NCI-H146 (cell line): ENCODE measurements around the gene SKAP1.
A peak's percentile ranks its signal among the peaks of the same experiment; 100 is the strongest.

Source experiments
- DNase-seq: peaks from one replicate; lab custom pipeline; 2025; lab: John Stamatoyannopoulos, UW

Gene SKAP1

DNA sequence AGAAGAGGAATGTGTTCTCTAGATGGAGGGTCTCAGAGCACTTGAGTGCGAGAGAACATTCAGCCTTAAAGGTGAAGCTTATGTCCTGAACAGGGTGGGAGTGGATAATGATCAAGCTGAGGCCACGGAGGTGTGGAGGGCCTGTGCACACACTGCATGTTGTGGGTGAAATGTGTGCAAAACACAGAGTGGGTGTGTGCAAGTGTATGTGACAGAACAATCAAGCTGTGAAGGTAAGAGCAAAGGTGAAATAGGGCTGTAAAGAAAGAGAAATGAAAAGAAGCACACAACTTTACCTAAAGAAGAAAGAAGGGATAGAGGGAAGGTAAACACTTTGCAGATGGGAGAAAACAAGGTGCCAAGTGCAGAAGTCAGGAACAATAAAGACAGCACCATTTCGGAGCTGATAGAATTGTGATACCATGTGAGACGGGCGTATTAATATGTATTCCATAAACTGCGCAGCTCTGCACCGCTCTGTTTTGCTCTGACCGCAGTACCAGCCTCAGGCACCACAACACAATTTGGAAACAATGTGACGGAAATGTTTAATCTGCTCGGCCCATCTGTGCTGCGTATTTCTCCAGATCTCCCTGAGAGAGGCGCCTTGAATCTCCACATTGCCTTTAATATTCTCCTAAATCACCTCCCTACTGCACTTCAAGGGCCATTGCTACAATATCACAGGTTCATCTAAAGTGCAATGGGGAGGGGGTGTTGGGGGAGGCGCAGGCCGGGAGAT, 281.8 kb downstream of the SKAP1 start:
- peak; percentile 40 for DNase-seq

DNA sequence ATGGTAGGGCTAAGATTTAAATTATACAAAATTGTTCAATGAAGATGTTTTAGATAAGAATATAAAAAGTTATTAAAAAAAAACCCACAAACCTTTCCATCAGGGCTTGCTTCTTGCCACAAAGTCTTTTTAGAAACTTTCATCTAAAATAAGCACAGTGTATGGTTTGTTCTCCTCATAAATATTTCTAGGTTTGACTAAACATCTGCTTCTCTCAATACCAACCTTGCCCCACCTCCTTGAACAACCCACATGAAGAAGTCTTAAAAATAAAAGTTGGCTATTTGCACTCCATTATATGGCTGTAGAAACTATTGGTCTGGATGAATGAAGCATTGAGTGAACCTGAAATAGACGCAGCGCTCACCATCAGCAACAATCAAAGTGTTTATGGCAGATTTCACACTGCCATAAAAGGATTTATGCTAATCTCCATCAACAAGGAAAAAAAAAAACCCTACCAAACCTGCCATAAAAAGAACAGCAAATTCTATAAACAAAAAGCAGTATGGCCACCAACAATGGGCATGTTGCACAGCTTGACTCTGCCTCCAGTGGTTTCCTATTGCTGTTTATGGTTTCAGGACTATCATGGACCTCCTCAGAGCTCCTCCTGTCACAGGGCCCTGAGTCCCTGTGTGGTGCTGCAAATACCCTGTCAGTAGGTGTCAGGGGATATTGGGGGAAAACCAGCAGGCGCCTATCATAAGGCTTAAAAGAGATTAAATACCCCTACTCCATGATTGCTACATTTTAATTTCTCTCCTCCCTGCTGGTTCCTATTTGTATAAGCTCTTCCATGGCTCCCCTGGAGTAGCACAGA, 284.8 kb downstream of the SKAP1 start:
- peak; percentile 30 for DNase-seq

DNA sequence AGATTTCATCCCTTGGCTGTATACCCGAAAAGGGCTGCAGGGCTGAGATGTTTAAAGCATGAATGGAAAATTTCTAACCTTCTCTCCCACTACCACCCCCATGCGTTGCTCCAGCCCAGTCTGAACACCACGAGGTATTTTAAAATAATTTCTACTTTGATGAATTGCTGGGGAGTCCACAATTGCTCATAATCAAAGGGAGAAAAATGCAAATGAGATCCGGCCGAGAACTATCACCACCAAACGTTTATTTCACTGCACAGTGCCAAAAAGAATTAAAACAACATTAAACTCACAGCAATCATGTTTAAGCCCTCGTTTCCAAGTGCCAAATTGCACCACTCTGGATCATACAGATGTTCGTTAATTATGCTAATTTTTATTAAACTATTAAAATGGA, 285.8 kb downstream of the SKAP1 start:
- no peak for DNase-seq

DNA sequence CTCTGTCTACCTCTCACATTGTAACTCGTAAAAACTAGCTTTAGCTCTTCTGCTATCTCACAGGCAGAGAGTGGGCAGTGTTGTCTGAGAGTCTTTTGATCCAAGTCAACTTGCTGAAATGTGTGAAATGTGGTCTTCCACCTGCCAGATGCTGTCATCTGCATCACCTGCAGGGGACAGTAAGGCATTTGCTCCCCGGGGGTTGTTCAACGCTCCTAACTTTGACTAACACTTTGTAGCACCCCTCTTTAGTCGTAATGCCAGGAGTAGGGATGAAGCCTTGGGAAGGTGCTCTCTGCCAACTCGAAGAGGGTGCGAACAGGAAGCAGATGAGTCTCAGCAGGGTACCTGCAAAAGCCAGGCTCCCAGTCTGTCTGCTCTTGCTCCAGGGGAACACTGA, 286.4 kb downstream of the SKAP1 start:
- DNase-seq = peak; percentile 54

DNA sequence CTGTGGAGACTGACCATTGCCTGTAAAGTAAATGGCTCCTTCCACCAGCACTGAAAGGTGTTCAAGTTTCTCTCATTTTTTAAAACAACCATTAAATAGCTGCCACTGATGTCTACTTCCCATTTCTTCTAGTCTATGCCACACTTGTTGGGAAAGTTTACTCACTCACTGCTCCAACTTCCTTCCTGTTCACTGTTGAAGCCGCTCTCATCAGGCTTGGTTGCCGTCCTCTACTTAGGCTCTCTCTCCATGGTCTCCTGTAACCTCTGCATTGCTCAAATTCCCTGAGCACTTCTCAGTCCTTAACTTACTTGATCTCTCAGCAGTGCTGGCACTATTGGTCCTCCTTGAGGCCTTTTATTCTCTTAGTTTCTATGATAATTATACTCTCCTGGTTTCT, 290.1 kb downstream of the SKAP1 start:
- DNase-seq = no peak

DNA sequence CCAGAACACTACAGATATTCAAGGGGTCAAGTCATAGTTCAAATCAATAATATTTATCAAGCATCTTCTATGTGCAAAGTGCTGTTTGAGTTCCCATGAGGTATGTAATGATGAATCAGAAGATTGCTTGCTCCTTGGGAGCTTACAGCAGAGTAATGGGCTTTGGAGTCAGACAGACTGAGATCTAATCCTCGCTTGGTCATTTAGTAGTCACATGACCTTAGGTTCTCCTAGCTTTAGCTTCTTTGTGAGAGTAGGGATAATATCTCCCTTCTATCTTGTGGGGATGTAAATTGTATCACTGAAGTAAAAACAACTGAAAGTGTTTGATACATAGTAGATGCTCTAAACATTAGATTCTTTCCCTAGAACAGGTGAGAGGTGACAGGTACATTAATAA, 292.4 kb downstream of the SKAP1 start:
- no peak for DNase-seq

DNA sequence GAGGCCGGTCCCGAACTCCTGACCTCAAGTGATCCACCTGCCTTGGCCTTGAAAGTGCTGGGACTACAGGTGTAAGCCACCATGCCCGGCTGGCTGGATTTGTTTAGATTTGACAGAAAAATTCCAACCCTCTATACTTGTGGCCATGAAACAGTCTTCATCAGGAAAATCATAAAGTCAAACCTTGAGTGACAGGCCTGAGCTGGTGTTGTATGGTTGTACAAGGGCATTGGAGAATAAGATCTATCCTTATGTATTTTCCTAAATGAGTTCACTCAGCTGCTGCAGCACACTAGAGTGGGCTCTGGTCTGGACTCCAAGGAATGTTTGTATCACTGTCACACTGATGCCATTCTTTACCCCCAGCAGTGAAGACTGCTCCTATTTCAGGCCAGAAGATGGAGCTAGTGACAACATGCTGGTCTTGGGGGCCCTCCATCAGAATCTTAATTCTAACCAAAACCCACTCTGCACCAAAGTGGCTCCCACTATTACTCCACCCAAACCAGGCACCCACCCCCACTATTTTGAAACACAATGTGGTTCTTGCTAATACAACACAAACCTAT, 295.0 kb downstream of the SKAP1 start:
- no peak for DNase-seq

DNA sequence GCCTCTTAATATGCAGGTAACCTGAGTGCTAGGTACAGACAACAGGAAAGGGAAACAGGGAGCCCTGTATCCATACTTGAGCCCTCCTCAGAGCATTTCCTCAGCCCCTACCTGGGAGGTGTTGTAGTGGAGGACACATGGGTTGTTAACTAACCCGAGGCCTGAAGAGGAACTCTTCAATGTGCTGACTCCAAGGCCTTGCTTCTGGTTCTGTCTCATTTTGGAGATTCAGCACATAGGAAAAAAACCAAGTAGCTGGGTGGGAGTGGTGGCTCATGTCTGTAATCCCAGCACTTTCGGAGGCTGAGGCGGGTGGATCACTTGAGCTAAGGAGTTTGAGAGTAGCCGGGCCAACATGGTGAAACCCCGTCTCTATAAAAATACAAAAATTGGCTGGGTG, 297.6 kb downstream of the SKAP1 start:
- DNase-seq = no peak

DNA sequence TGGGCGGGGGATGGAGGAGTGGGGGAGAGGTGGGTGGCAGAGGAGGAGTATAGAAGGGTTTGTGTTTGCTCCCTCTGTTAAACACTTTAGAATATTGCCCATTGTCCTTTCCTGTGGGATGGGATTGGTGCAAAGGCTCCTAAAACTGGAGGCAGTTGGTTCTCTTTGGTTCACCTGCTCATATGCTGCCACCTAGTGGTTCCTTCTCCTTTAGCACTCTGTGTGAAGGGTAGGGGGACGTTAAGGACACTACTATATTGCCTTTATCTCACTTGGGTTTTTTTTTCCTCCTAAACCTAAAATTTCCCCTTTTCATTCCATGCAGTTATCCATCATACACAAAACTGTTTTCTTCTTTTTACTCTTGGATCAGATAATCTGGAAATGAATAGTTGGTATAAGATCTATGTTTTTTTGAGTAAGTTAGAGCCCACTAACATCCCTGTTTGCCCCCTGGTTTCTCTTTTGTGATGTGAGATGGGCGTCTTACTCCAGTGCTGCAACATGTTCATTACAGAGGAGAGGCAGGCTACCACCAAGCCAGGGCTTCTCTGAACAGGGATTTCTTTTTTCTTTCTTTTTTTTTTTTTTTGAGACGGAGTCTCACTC, 298.7 kb downstream of the SKAP1 start:
- peak; percentile 61 for DNase-seq

DNA sequence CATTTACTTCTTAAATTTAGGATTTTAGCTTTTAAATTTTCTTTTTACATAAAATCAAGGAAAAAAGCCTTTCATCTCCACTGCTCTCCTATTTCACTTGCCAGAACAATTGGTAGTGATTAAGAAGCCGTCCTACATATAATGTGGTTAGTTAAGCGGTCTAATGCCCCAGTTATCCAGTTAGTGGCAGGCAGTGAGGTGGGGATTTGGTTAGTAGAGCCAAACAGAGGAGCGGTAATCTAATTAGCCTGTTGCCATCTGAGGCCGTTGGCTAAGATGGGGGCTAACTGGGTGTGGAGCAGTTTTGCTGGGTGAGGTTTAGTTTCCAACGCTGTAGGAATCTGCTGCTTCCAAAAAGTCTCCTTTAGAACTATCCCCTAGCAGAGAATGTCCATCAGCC, 300.0 kb downstream of the SKAP1 start:
- DNase-seq = no peak

DNA sequence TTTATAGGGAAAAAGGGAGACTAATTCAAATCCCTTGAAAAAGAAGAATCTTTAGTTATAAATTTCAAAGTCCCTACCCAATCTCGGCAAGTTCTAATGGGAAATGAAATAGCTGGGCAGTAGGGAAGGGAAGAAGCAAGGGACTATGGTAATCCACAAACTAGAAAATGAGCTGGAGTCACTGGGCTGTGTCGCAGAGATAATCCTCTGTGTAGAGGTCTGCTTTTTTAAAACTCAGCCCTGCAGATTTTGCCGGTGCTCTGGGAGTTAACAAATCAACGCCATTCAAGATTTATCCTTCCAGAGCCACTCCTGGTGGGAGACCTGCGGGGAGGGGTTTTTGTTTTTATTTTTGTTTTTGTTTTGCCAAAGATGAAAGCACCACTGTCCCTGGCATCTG, 301.6 kb downstream of the SKAP1 start:
- no peak for DNase-seq

DNA sequence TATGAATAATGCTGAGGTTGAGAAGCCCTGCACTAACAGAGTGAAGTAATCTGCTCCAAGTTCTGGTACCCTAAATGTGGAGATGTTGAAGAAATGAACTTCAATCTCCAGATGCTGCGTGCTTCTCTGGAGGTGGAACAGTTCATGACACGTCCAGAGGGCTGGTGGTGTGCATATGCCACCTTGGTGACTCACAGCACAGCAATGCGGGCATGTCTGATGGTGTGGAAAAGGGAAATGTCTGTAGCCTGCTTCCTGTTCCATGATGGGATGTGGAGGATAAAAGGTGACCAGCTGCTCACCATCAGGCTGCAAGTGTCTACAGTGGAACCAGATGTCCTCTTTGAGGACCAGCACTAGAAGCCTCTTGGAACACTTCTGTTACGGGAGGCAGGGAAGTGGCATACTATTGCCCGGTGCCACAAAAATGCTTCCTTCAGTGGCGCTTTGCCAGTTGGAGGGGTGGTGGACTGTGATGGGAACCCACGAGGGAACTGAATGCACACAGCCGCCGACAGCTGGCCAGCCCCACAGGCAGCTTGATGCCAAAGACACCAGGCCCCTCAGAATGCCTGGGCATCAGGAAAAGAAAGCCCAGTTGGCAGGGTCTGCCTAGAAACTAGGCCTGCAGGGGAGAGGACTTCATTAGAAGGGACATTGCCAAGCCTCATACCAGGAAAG, 302.5 kb downstream of the SKAP1 start:
- no peak for DNase-seq

DNA sequence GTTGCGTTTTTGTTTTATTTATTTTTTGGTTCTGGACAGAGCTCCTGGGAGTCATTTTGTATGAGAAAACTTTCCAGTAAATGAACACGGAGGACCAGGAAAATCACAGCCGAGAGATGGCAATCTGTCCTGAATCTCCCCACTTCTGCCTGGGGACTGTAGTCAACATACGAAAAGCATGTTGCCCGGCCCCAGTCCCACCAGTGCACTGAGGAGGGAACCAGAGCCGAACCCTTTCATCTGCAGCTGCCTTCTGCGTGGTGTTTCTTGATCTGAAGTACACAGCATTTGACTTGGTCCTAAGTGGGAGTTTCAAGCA, 303.5 kb downstream of the SKAP1 start:
- DNase-seq = no peak

DNA sequence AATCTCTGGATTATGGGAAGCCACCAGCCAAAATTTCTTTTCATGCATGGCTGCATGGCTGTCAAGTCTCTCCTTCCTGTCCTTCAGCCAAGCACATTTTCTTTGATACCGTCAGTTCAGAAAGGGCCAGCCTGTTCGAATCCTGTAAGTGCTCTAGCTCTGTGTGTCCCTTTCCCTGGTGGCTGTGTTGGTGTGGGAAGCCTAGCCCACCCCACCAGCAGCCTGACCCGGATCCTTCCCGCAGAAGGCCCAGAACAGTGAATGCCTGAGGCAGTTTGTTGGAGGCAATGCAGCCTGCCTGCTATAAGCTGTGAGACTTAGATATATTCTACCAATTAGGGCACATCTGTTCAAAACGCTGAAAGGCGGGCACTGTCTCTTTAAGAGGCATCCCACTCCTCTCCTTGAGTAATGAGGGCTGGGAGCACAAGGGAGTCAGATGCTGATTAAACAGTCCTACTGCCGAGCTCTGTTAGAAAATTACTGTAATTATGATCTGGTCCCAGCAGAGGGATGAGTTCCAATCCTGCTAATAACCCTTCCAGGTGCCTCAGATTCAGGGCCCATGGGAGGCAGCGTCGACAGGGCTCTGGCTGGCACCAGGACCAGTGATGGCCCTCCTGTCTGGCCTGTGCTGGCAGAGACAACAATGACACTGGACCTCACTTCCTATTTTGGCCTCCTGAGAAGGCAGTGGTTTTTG, 304.0 kb downstream of the SKAP1 start:
- DNase-seq = no peak

DNA sequence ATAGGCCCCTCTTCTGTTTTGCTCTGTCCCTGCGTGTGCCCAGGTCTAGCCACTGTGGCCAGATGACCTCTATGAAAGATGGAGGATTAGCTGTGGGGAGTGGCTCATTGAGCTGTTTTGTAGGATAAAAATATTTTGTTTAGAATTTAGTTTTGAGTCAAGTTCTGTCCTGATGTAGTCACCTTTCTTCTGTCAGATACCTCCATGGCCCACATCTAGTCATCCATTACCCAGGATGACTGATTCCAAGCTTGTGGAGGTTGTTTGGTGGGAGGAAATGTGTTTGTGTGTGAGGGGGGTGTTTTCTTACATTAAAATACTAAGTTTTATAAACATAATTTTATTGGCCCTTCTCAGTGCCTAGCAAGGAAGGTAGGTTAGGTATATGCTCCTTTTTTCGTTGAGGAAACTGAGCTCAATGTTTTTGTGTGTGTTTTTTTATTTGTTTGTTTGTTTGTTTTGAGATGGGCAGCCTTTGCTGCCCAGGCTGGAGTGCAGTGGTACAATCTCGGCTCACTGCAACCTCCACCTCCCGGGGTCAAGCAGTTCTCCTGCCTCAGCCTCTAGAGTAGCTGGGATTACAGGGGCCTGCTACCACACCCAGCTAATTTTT, 306.1 kb downstream of the SKAP1 start:
- DNase-seq = no peak

DNA sequence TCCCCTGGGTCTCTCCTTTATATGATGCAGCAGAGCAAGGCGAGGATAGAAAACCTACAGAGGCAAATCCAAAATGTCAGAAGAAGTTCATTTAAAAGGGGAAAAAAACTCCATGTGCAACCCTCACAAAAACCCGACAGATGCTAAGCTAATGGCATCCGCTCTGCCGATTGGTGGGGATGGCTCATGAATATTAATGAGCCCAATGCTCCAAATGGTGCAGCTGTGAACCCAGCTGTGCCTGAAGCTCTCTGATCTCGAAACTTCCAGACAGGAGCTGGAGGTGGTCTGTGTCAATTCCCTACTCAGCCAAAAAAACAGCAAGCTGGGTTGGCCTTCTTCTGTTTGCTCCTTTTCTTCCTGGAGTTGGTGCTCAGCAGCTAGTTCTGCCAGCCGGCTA, 306.9 kb downstream of the SKAP1 start:
- no peak for DNase-seq

DNA sequence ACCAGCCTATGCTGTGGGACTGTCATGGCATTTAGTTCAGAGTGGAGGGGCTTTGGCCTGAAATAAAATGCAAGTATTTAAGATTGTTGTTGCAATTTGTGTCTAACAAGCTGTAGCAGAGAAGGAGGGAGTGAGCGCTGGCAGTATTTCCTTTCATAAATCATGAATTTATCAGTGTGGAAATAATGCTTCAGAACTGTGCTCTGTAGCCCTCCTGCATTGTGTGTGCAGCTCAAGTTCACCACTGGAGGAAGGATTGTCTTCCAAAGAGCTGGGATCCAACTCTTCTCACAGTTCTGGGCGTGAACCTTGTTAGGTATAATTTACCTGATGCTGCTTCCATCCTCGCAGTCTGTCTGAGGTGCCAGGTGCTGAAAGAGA, 307.4 kb downstream of the SKAP1 start:
- DNase-seq = no peak

DNA sequence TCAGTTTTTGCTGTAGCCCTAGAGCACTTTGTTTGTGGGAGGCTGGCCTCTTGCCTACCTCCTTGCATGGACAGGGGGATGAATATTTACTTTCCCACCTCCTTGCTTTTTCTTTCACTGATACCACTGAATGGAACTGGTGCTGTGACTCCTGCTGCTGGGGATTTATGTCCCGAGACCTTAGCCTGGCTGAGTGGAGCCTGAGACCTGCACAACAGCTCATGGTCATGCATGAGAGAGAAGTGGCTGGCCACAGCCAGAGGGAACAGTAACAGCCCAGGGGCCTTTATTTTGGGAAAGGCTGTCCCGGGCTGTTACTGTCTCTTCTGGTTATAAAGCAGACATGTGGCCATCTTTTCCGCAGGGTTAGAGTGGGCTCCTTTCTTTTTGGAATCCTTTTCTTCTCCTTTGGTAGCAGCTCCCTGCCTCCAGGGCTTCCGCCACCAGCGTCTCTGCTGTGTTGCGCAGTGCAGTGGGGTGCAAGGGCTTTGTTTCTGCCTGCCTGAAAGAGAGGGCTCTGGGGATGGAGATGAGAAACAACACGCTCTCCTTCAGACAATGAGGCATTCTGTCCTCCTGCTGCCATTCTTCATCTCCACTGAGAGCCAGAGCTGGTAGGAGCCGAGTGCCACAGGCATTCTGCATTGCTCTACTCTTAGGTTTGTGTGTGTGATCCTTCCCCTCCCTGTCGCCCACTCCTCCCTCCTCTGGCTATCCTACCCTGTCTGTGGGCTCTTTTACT, 307.9 kb downstream of the SKAP1 start:
- no peak for DNase-seq

DNA sequence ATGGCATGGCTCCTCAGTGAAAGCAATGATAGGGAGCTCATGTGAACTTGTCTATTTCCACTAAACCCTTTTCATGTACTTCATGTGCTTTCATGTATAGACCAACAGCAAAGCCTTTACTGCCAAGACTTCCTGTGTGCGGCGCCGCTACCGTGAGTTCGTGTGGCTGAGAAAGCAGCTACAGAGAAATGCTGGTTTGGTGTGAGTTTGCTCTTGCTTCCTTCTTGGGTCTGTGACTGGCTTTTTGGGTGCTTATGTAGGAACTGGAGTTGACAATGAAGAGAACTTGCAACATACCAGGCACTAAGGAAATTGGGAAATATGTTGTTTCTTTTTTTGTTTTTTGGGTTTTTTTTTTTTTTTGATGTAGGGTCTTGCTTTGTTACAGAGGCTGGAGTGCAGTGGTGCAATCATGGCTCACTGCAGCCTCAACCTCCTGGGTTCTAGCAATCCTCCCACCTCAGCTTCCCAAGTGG, 316.8 kb downstream of the SKAP1 start:
- DNase-seq = no peak

DNA sequence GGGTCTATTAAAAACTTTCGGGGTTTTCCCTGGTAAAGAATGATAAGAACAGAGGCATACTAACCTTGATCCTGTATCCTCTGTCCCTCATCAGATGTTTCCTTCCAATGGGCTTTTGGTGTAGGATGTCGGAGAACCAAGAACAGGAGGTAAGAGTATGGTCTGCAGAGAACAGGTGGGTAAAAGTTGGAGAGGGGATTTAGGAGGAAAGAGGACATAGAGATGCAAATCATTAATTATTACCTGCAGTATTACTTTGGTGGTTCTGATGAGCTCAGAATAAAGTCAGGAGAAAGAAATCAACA, 318.1 kb downstream of the SKAP1 start:
- DNase-seq = no peak

DNA sequence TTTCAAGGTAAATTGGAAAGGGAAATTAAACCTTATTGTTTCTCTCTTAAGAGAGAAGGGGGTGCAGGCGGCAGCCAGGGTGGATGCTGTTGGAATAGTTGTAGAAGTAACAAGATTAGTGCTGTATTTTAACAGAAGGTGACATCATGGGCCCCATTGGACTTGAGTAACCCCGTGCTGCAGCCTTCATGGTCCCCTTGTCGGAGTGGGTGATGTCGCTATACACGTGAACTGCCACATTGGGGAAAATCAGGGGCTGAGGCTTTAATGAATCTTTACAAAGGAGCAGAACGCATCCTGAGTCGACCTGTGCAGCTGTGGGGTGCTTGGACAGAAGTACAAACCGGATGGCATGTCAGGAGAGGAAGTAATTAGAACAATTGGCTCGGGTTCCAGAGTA, 319.3 kb downstream of the SKAP1 start:
- no peak for DNase-seq
